A673 (cell line): ENCODE measurements around the gene AOPEP.

Experiments
- CTCF ChIP-seq: fragments of 300-800, 200-600 bp; sonication (generic); conservative IDR thresholded peaks from 2 replicates; pipeline ENCODE4 v1.5.1; 2017; ENCODE audit warnings: low read depth, mild to moderate bottlenecking, antibody characterized with exemption, low read length, moderate library complexity, mixed read lengths
- EZH2 ChIP-seq: fragments of 200-600 bp; sonication (generic); IDR thresholded peaks from 2 replicates; pipeline ENCODE4 v1.6.1; 2017; ENCODE audit warnings: borderline replicate concordance, low read depth, mild to moderate bottlenecking, mixed read lengths, antibody characterized with exemption, low read length; ENCODE audit not compliant: poor library complexity, severe bottlenecking

- no peak for TF ChIP-seq CTCF
- no peak for TF ChIP-seq EZH2
Measured at GRCh38 chr9:94719878-94720277, 6.6 kb upstream of the AOPEP start.
